Epithelial cell of proximal tubule (primary cell): ENCODE results near the gene RERE. TPM values are rescaled to one million over a fixed set of nuclear protein-coding genes. Genes with fewer than 3 reads are reported as not detected.
"Not testable (repeated sequence)": the region's sequence is repeated elsewhere in the genome, so short reads cannot be mapped to it uniquely, and the experiment has no call there.

Experiments
- DNase-seq: peaks from one replicate; pipeline ENCODE4 v3.0.0-alpha.2; 2011; ENCODE audit warnings: low read depth
- H3K4me3 ChIP-seq: 2 replicates; pipeline ENCODE4 v1.5.1; 2011; ENCODE audit warnings: low read depth, mild to moderate bottlenecking, low read length
- CTCF ChIP-seq: conservative IDR thresholded peaks from 2 replicates; pipeline ENCODE4 v1.5.1; 2012; ENCODE audit warnings: low read depth, mild to moderate bottlenecking, low read length
- total RNA-seq: library from RNA; depleted of rRNA; stranded (reverse); fragments of >200 nt; gene quantifications from 2 replicates; pipeline ENCODE4 v1.2.3, GENCODE V29; 2015

Gene RERE
- total RNA-seq, 1 donor from 2014 or later, result 18.0 TPM

- H3K4me3 ChIP-seq, result no peak overlapping the region
- DNase-seq, result no peak
- TF ChIP-seq CTCF, result no peak
Measured at GRCh38 chr1:8822373-8823294, 5.2 kb upstream of the RERE start.

DNA sequence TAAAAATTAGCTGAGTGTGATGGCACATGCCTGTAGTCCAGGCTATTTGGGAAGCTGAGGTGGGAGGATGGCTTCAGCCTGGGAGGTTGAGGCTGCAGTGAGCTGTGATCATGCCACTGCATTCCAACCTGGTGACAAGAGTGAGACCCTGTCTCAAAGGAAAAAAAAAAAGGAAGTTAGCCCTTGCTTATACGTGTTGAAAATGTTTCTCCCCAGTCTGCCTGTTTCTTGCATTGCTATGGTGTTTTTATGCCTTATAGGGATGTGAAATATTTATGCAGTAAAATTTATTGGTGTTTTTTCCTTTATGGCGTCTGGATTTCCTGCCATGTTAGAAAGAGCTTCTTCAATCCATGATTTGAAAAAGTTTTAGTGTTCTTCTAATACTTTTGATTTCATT is 3.6 kb upstream of the RERE start:
- DNase-seq, result no peak
- H3K4me3 ChIP-seq, result no peak overlapping the region
- TF ChIP-seq CTCF, result no peak

GRCh38 chr1:8818789-8819188 is 1.3 kb upstream of the RERE start:
- H3K4me3 ChIP-seq, result peak overlapping the region; percentile 77
- DNase-seq, result not testable (repeated sequence)

DNA sequence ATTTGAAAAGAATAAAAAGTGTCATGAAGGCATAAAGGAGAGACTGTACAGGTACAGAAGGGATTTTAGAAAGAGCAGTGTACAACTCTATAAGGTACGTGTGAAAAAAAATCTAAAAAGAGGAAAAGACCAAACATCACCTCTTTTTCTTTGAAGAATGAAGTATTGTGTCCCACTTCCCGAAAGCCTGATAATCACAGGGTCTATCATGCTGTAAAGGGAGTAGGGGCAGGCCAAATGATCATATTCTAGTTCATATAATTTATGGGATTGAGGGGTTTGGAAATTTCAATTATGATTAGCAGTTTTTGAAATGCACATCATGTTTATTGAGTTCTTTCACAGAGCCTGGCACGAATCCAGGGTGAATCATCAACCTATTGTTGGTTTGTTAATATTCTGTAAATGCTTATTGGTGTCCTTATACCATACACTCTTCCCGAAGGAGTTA is 910 bp upstream of the RERE start:
- peak overlapping the region; percentile 77 for H3K4me3 ChIP-seq
- DNase-seq, result no peak
- no peak for TF ChIP-seq CTCF

DNA sequence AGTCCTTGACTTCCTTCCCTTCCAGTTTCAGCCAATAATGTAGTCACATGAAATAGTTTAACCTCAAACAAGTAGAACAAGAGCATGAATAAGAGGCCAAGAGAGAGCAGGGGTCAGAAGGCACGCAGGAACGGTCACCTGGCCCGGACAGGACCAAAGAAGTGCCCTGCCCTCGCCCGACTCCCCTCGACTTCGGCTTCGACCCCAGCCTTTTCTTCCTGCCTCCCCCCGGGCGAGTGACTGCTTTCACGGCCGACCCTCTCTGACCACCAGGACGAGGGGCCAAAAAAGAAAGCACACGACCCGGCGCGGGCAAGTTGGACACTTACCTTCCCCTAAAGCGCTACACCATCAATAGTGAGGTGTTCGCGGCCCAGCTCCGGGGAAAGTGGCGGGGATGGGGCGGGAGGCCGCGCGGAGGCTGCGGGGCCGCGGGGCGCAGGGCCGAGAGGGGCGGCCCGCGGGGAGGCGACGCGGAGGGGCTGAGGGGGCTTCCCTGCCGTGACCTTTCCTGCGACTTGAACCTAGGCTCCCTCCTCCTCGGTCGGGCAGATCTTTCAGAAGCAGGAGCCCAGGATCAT is 519 bp downstream of the RERE start:
- no peak for DNase-seq
- TF ChIP-seq CTCF, result no peak
- H3K4me3 ChIP-seq, result peak overlapping the region; percentile 77

DNA sequence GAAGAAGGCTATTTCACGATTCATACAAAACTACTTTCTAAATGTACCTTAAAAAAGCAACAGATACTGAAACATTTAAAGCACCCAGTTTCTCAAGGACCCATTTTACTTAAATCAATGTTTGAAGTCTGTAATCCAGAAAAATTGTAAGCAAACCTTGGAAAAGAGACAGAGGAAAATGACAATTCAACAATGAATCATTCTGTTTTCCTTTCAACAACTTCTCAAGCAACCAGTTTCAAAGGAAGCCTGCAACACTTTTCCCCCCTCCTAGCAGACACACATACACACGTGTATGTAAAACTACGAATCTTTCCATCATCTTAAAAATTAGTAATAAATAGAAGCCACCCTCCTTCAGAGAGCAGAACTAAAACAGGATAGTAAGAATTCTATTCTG is 1.2 kb downstream of the RERE start:
- peak overlapping the region; percentile 77 for H3K4me3 ChIP-seq
- no peak for DNase-seq
- TF ChIP-seq CTCF, result no peak

DNA sequence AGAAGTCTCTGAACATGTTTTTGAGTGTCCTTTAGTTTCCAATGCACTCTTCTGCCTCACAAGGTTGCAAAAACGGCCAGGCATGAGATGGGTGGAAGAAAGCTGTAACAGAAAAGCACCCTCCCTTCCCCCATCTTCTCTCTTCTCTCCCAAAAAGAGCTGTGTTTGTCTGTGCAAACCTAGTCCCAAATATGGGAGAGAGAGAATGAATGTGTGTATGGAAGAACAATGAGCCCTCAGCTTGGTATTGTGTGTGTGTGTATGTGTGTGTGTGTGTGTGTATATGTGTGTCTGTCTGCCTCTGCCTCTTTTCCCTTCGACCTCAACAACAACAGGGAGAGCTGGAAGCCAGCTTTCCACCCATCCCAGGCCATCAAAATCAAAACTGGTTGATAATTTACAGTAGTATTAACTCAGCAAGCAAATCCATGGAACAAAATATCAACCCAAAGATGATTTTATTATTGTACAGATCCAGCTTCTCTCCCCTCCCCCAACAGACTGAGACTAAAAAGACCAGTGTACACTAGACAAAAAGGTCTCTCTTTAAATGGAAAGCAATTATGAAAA is 1.8 kb downstream of the RERE start:
- TF ChIP-seq CTCF, result no peak
- no peak for DNase-seq
- peak overlapping the region; percentile 77 for H3K4me3 ChIP-seq
